ENCODE results near the gene SLC22A7.
"Not testable (repeated sequence)": the region's sequence is repeated elsewhere in the genome, so short reads cannot be mapped to it uniquely, and the experiment has no call there.

The SLC22A7 gene

DNA sequence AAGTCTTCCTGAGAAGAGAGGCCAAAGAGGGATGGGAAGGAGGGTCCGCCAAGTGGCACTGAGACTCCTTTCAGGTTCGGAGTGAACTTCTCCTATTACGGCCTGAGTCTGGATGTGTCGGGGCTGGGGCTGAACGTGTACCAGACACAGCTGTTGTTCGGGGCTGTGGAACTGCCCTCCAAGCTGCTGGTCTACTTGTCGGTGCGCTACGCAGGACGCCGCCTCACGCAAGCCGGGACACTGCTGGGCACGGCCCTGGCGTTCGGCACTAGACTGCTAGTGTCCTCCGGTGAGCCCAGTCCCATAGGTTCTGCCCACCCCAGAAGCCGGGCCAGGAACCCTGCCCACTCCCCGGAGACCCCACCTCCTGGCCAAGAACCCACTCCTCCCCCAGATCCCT is 4.1 kb downstream of the SLC22A7 start:
- DNase-seq (ENCODE audit: low spot score) = no peak

DNA sequence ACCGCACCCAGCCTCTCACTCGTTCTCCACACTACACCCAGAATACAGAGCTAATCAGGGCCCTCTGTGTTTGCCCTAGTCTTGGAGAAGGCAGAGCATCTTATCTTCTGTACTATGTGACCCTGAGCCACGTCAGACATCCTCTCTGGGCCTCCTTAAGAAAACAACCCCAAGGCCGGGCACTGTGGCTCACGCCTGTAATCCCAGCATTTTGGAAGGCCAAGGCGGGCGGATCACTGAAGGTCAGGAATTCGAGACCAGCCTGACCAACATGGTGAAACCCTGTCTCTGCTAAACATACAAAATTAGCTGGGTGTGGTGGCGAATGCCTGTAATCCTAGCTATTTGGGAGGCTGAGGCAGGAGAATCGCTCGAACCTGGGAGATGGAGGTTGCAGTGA is 4.9 kb downstream of the SLC22A7 start:
- DNase-seq (ENCODE audit: low spot score) = not testable (repeated sequence)

- no peak for DNase-seq (ENCODE audit: low spot score)
These were observed 5.8 kb downstream of the SLC22A7 start for GRCh38 chr6:43303751-43304331.

- DNase-seq (ENCODE audit: low spot score) = no peak
These were observed 6.3 kb downstream of the SLC22A7 start for GRCh38 chr6:43304361-43304760.

GRCh38 chr6:43304882-43305281 is 6.8 kb downstream of the SLC22A7 start:
- DNase-seq (ENCODE audit: low spot score) = no peak

DNA sequence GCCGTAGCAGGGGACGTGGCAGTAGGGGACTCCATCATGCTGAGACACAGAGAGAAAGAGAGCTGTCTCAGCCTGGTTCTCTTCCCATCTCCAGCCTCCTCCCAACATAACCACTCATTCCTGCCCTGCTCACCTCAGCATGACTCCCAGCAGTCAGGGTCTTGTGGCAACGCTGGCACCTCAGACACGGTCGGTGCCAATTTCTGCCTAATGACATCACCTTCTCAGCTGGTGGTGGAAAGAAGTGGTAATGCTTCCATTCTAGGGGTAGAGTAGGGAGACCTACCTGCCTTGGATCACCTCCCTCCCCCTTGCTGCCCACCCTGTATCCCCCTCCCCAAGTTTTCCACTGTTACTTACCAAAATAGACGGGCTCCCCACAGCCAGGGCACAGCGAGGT is 8.0 kb downstream of the SLC22A7 start:
- no peak for DNase-seq (ENCODE audit: low spot score)

- no peak for DNase-seq (ENCODE audit: low spot score)
These were observed 9.5 kb downstream of the SLC22A7 start for GRCh38 chr6:43307451-43308100.

DNA sequence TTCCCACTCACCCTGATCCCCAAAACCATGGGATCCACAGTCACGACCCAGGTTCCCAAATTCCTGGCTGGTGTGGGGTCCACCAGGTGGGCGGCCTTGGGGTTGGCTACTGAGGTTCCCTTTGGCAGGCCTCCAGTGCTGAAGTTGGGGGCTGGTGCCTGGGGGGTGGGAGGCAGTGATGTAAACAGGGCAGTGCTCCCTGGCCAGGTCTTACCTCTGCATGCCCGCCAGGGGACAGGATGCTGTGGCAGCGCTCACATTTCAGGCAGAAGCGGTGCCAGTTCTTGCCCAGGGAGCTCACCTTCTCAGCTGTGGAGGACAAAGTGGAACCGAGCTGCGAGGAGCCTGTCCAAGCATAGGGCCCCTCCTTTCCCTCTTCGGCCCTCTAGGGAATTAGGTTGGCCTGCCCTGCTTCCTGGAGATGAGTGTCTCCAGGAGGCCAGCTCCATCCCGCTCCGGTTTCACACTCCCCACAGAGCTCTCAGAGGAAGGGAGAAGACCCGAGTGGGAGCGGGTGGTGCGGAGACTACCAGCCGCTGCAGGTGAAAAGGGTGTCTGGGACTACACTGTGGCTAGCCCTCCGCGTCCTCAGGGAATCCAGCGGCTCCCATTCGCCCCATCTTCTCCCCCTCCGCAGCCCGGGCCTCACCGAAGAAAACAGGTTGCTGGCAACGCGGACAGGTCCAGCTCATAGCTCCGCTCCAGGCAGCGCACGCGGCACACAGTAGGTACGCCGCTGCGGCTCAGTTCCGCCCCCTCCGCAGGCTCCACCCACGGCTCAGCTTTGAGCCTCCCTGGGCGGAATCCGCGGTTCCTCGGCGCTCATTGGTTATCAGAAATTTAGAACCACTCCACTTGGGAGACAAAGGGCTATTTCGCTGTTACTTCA is 10.3 kb downstream of the SLC22A7 start, which contains the start of gene CRIP3:
Gene CRIP3, minus strand, starts transcription at position 726 of the 889 bp plus-strand sequence. Its CDS starts 34 bp downstream, at position 692.
- peak; percentile 64 for DNase-seq (ENCODE audit: low spot score)

GRCh38 chr6:43308990-43309477 is 11.0 kb downstream of the SLC22A7 start:
- no peak for DNase-seq (ENCODE audit: low spot score)

GRCh38 chr6:43310134-43310533 is 12.1 kb downstream of the SLC22A7 start:
- DNase-seq (ENCODE audit: low spot score) = no peak

GRCh38 chr6:43310624-43311023 is 12.6 kb downstream of the SLC22A7 start:
- DNase-seq (ENCODE audit: low spot score) = no peak

- DNase-seq (ENCODE audit: low spot score) = no peak
These were observed 13.6 kb downstream of the SLC22A7 start for GRCh38 chr6:43311666-43312065.

GRCh38 chr6:43313813-43314212 is 15.8 kb downstream of the SLC22A7 start:
- DNase-seq (ENCODE audit: low spot score) = no peak

- DNase-seq (ENCODE audit: low spot score) = peak; percentile 60
These were observed 20.0 kb downstream of the SLC22A7 start for GRCh38 chr6:43318011-43318410.

GRCh38 chr6:43325876-43326275 is 27.8 kb downstream of the SLC22A7 start:
- DNase-seq (ENCODE audit: low spot score) = no peak

DNA sequence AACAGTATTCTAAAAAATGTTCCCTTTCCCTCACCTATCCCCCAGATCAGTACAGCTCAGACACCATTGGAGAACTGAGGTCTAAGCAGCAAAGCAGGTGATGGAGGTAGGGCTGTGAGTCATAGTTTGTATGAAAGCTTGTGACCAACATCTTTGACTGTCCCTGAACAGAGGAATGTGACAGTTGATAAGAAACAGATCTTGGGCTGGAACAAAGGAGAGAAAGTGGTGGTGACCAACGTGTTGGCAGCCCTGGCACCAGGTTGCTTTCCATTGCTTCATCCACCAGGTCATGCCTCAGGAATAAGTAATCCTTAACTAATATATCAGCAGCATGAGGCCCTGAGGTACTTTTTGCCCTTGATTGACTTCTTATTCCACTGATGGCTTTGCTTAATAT is 30.5 kb downstream of the SLC22A7 start:
- DNase-seq (ENCODE audit: low spot score) = no peak

DNA sequence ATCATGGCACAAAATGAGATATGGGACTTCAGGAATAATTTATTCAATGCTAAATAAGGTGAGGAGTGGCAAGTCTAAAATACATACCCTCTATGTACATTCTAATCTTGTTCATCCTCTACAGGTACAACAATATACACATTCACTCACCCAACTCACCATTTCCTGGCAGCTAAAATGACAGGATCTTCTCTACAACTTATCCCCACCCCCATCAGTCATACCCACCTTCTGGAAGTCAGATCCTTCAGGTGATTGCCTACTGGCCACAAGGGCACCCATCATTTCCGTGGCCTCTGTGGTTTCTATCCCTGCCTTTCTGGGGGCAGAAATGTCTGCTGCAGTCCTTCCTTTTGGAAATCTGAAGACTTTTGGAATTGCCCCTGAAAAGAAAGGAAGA is 33.4 kb downstream of the SLC22A7 start:
- DNase-seq (ENCODE audit: low spot score) = no peak

- DNase-seq (ENCODE audit: low spot score) = no peak
These were observed 33.8 kb downstream of the SLC22A7 start for GRCh38 chr6:43331891-43332290.

GRCh38 chr6:43334466-43335095 is 36.5 kb downstream of the SLC22A7 start:
- no peak for DNase-seq (ENCODE audit: low spot score)

DNA sequence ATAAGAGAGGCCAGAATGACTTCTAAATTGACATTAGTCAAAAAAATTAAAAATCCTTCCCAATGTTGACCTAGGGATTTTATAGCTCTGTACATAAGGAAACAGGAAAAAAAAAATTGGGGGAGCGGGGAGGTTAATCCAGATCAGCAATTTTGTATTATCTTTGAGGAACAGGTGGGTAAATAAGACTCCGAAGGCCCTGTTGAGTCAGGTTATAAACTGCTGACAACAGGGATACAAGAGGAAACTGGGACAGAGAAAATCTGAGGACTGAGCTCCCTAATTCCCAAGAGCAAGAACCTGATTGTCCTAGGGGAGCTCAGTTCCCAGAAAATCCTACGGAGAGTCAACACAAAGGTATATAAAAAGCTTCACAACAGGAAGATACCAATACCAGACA is 37.4 kb downstream of the SLC22A7 start:
- DNase-seq (ENCODE audit: low spot score) = no peak

- no peak for DNase-seq (ENCODE audit: low spot score)
These were observed 38.3 kb downstream of the SLC22A7 start for GRCh38 chr6:43336382-43336781.

DNA sequence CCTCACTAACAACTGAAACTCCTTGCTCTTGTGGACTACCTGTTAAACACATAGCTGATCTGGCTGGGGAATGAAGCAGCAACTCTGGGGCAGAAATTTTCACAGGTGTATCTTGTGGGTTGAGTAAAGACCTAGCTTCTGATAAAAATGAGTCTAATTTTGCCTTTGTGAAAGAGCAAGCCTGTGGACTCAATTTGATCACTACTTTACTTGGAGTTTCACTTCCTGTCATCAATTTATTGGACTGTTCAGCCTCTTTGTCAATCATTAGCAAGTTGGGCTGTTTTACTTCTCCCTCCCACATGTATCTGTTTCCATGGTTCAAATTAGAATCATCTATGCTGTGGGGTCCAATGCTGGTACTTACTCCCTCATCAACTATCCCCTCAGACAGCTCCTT is 40.2 kb downstream of the SLC22A7 start:
- DNase-seq (ENCODE audit: low spot score) = no peak
